H1 (cell line): ENCODE results near the gene CNTN5. TPM values are rescaled to one million over a fixed set of nuclear protein-coding genes. Genes with fewer than 3 reads are reported as not detected.

Experiments used
- ATF2 ChIP-seq: IDR thresholded peaks from 2 replicates; pipeline ENCODE4 v1.6.1; 2012; ENCODE audit warnings: low read length, inconsistent platforms
- CEBPB ChIP-seq: IDR thresholded peaks from 2 replicates; pipeline ENCODE4 v1.6.1; 2012; ENCODE audit warnings: low read depth, low read length
- CHD7 ChIP-seq: fragments of 300-600 bp; sonication (generic); IDR thresholded peaks from 2 replicates; pipeline ENCODE4 v1.7.1; 2012; ENCODE audit warnings: low read length, moderate library complexity, mild to moderate bottlenecking, inconsistent platforms; ENCODE audit not compliant: insufficient replicate concordance
- FOSL1 ChIP-seq: IDR thresholded peaks from 2 replicates; pipeline ENCODE4 v1.6.1; 2011; ENCODE audit warnings: mild to moderate bottlenecking, low read depth, low read length, moderate library complexity; ENCODE audit not compliant: insufficient read depth
- HDAC2 ChIP-seq, 2 experiments: fragments of 300-600 bp in 1 of 2; sonication (generic) in 1 of 2; IDR thresholded peaks; 2 replicates each; pipeline ENCODE4 v1.6.1; 2011 to 2012; ENCODE audit warnings: low read depth in 2 of 2, low read length in 2 of 2, mild to moderate bottlenecking in 2 of 2, moderate library complexity in 2 of 2, borderline replicate concordance in 1 of 2, inconsistent platforms in 1 of 2
- KDM4A ChIP-seq: IDR thresholded peaks from one replicate; pipeline ENCODE4 v1.7.1; 2012; ENCODE audit warnings: low read depth, mild to moderate bottlenecking, moderate library complexity, low read length, inconsistent platforms; ENCODE audit not compliant: severe bottlenecking
- SP1 ChIP-seq: IDR thresholded peaks from 2 replicates; pipeline ENCODE4 v1.6.1; 2011; ENCODE audit warnings: low read depth, low read length
- SP4 ChIP-seq: IDR thresholded peaks from 2 replicates; pipeline ENCODE4 v1.6.1; 2012; ENCODE audit warnings: low read length, inconsistent platforms
- TAF1 ChIP-seq: IDR thresholded peaks from 2 replicates; pipeline ENCODE4 v1.6.1; 2011; ENCODE audit warnings: mild to moderate bottlenecking, low read depth, low read length
- TEAD4 ChIP-seq: IDR thresholded peaks from 2 replicates; pipeline ENCODE4 v1.6.1; 2012; ENCODE audit warnings: low read depth, low read length, inconsistent platforms, mixed read lengths
- YY1 ChIP-seq: IDR thresholded peaks from 2 replicates; pipeline ENCODE4 v1.6.1; 2011; ENCODE audit warnings: low read depth, mild to moderate bottlenecking, low read length
- polyA plus RNA-seq, 7 experiments: library from polyadenylated mRNA; depleted of rRNA in 3 of 7; stranded (reverse) in 5 of 7; unstranded in 2 of 7; fragments of >200 nt in 5 of 7; fragments of 200-250 nt in 2 of 7; gene quantifications; 1 replicate in 5 of 7; 2 replicates in 1 of 7; 4 replicates in 1 of 7; pipeline versions ENCODE4 v1.2.1 to v1.2.3, GENCODE V29; 2011 to 2013; ENCODE audit warnings: missing spikeins in 2 of 7, mixed read lengths in 2 of 7
- total RNA-seq: library from RNA; stranded (reverse); fragmentation: NEBNext Ultra II Directional; extraction: Animal tissue kit (Norgen Biotek cat#: 25700); gene quantifications from 2 replicates; pipeline ENCODE4 v1.2.1, GENCODE V29; 2021

CNTN5 gene
- total and polyA plus RNA-seq, 2 of the 8 experiments (the other 6 are each of a cell fraction or from before 2014, with no cell fraction given) = not detected

GRCh38 chr11:100336873-100337272 lies 1316.1 kb downstream of the CNTN5 start (continued):
- TF ChIP-seq CHD7 (no peak), ATF2 (no peak), TEAD4 (no peak), KDM4A (no peak), CEBPB (no peak), YY1 (no peak), SP4 (no peak), TAF1 (no peak), FOSL1 (no peak), SP1 (no peak), HDAC2 (IDR thresholded peaks at IDR 0.05; ENCODE audit: borderline replicate concordance in 1 of 2, low read depth in 2 of 2, low read length in 2 of 2) (no peak)
